HG03575 (cell line): Measurements from ENCODE around the gene APOBEC3A.
"Not testable (repeated sequence)": the region's sequence is repeated elsewhere in the genome, so short reads cannot be mapped to it uniquely, and the experiment has no call there.

Experiments used
- ATAC-seq: cut with Tn5 transposase; IDR thresholded peaks from one replicate; pipeline ENCODE4 v1.9.1; 2021; ENCODE audit not compliant: unreplicated experiment, insufficient number of reproducible peaks, low FRiP score; ENCODE audit errors: extremely low read depth

Gene APOBEC3A

GRCh38 chr22:38940811-38941384 is 16.5 kb upstream of the APOBEC3A start:
- ATAC-seq = no peak

GRCh38 chr22:38941488-38941987 is 15.9 kb upstream of the APOBEC3A start:
- ATAC-seq = no peak

DNA sequence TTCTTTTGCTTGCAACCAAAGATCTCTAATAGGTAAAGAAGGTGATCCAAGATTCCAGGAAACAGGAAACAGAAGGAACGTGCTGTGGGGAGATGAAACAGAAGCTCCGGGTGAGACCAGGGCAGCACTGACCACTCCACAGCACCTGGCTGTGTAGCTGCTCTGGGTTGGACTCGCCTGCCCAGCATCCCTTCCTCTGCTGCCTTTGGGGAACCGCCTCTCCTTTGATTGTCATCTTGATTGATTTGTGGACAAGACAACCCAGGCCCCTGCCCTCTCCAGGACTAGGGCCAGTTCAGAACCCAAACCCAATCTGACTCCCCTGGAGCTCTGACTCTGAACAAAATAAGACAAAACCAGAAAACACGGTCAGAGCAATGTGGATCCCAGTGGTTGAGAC is 14.7 kb upstream of the APOBEC3A start:
- ATAC-seq = no peak

- no peak for ATAC-seq
Measured at GRCh38 chr22:38943201-38943600, 14.2 kb upstream of the APOBEC3A start.

DNA sequence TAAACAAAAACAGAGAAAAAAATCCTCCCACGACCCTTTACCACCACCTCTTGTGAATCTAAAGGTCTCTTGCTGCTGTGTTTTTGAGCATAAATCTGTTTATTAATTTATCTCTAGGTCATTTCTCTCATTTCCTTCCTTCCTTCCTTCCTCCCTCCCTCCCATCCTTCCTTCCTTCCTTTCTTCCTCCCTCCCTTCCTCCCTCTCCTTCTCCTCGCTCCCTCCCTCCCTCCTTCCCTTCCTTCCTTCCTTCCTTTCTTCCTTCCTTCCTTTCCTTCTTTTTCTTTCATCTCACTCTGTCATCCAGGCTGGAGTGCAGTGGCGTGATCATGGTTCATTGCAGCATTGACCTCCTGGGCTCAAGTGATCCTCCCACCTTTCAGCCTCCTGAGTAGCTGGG is 13.5 kb upstream of the APOBEC3A start:
- no peak for ATAC-seq

GRCh38 chr22:38944653-38945052 is 12.8 kb upstream of the APOBEC3A start:
- ATAC-seq = no peak

GRCh38 chr22:38945706-38946338 is 11.6 kb upstream of the APOBEC3A start:
- not testable (repeated sequence) for ATAC-seq

- ATAC-seq = no peak
Measured at GRCh38 chr22:38946771-38947170, 10.6 kb upstream of the APOBEC3A start.

DNA sequence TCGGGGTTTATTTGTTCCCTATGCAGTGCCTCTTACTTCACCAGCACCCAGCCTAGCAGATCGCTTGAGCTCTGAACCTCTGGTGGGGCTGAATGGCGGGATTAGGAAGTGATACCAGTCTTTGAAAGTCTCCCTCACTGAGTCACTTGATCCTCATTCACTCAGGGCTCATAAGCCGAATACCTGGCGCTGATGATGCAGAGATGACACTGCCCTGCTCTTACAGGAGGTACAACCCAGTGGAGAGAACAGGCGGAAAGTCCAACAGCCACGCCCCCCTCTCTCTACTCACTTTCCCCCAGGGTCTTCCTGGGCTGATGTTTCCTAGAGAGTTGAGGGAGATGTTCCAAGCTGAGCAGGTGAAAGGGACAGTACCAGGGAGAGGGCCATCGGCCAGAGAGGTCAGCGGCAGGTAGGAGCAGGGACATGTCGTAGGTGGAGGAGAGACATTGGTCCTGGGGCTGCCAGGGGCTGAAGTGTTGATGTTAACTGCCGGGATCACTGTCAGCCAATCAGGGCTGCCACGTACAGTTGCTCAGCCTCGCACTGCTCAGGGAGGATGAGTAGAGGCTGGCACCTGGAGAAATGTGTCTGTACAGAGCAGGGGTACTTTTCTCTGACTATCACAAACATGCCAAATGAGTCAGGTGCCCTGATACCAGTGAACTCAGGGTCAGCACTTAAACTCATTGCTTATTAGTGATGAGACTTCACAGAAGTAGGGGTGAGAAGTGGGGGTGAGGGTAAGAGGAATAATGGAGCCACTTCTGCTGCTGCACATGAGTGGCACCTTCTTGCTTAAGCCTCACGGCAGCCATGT is 9.9 kb upstream of the APOBEC3A start:
- no peak for ATAC-seq

- ATAC-seq = no peak
Measured at GRCh38 chr22:38948181-38948940, 9.0 kb upstream of the APOBEC3A start.

GRCh38 chr22:38949889-38950405 is 7.5 kb upstream of the APOBEC3A start:
- ATAC-seq = no peak

DNA sequence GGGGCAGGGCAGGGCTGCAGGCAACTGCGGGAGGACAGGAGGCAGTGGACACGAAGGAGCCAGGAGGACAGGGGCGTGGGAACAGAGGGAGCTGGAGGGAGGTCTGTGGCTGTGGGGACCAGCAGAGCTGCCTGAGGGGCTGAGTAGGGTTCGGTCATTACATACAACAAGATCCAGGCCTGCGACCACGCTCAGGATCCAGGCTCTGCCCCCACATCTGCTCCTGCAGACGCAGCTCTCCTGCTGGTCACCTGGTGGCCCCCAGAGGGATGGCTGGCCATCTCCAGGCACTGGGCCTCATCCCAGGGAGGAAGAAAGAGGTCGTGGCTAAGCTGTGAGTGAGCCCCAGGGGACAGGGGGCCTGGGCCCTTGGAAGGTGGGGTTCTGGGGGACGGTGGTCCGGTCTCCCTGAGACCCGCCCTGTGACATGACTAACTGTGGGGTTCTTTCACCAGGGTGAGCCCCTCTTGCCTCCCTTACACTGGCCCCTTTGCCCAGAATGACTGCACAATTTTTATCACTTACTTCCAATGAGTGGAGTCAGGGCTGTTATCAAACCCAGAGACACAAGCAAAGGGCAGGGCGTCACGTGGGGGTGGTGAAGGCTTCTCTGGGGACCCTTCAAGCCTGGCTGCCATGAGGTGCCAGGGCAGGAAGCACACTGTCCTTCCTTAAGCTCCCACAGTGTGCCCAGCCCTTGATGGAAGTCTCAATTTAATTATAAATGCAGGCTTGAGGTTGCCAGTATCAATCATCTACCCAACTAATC is 6.7 kb upstream of the APOBEC3A start:
- no peak for ATAC-seq

DNA sequence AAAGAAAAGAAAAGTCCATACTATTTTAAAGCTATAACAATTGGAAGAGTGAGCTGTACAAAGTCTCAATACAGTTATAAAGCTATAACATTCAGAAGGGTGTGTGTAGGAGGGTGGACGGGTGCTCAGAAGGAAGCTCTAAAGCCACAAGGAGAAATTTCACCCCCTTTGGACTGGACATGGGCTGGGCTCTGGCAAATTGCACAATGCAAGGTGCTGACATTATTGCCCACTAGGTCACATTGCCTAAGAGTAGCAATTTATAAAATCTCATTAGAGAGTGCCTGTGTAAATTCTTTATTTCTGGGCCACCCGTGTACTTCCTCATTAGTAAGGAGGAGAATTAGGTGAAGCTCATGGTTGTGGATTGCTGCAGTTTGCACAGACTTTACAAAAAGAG is 5.7 kb upstream of the APOBEC3A start:
- no peak for ATAC-seq

DNA sequence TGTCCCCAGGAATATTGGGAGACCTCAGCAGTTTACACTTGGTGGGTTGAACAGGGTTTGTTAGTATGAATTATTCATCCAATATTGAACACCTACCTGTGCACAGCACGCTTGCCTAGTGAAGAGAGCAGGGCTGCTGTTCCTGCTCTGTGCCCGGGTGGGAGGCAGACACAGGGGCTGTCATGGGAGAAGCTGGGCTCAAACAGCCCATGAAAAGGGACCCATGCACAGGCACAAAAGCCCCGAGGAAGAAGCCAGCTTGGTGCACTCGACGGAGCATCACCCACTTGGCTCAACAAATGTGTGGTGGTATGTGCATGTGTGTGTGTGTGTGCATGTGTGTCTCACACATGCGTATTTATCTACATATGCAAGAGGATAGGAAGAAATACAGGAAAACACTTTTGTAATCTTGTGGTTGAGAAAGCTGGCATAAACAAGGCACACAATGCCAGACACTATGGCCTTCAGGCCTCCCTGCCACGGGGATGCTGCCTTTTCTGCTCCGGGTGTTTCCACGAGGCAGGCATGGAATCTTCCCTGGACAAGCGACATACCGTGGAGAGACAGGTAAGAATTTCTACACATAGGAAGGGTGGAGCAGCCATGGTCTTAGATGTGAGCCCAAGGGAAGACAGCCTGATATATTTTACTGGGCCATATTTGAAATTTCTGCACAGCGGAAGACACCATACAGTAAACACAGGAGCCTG is 5.0 kb upstream of the APOBEC3A start:
- ATAC-seq = no peak

- ATAC-seq = no peak
Measured at GRCh38 chr22:38953091-38953490, 4.3 kb upstream of the APOBEC3A start.

DNA sequence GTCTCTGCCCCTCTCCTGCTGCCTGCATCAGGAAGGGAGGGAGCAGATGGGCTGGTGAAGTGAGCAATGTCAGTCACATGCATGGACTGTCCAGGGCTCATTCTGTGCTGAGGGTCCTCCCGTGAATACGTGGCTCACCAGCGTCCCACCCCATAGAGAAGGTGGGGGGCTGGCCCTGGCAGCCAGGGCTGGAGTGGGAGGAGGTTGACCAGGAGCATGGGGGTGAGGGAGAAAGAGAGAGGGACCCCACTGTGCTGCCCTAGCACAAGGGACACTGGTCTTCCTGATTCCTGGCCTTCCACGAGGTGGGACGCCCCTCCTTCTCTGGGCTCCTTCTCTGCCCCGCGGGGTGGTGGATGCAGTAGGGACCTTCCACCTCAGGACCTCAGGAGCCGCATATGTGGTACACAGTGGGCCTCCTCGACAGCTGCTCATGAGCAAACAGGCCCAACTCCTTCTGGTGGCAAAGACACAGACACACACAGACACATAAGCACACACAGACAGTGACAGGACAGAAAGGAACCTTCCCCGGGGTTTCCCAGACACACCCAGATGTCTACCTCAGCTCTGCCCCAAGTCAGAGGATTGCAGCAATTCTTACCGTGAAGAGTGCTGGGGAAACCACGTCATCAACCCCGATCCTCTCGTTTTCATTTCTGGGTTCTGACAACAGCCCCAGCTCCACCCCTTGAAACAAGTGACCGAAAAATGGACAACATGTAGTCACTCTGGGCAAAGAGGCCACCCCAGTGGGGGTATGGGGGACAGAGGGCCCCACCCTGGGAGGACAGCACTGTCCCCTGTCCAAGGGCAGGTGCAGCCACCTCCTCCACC is 3.6 kb upstream of the APOBEC3A start:
- ATAC-seq = no peak

- no peak for ATAC-seq
Measured at GRCh38 chr22:38954414-38955043, 2.9 kb upstream of the APOBEC3A start.
